ENCODE measurements around the gene RNF145. TPM values are rescaled to one million over a fixed set of nuclear protein-coding genes. Genes with fewer than 3 reads are reported as not detected.

The RNF145 gene
- total RNA-seq, 2 donors from 2014 or later: 13.5 to 19.5 TPM

- Histone ChIP-seq H3K27ac (no peak overlapping the region), H3K9me3 (no peaks in the 10 kb centered on the region), H3K4me3 (no peak overlapping the region), H3K4me1 (no peaks in the 10 kb centered on the region), H3K36me3 (replicated peaks in 1 of 2; ENCODE audit: insufficient read depth in 1 of 2, low read depth in 2 of 2) (no peaks in the 10 kb centered on the region), H3K27me3 (no peaks in the 10 kb centered on the region)
- no peak for DNase-seq
- WGBS, 2 donors: 81 to 84% methylated on average over 3 of the region's 3 CpGs
- no peak for ATAC-seq
- TF ChIP-seq CTCF (IDR thresholded peaks at IDR 0.05): no peak
- no peak for TF ChIP-seq POLR2A (IDR thresholded peaks at IDR 0.05)
- intact Hi-C loops (cut with DNase I): no loop called here
These were observed 14.1 kb upstream of the RNF145 start for GRCh38 chr5:159223469-159223868.

GRCh38 chr5:159220206-159220605, 10.9 kb upstream of the RNF145 start:
- intact Hi-C loops (cut with DNase I): no loop called here
- H3K27ac ChIP-seq: no peak overlapping the region
- no peaks in the 10 kb centered on the region for H3K27me3 ChIP-seq
- no peaks in the 10 kb centered on the region for H3K36me3 ChIP-seq (replicated peaks in 1 of 2; ENCODE audit: insufficient read depth in 1 of 2, low read depth in 2 of 2)
- TF ChIP-seq CTCF (IDR thresholded peaks at IDR 0.05): no peak
- TF ChIP-seq POLR2A (IDR thresholded peaks at IDR 0.05): no peak
- no peaks in the 10 kb centered on the region for H3K9me3 ChIP-seq
- DNase-seq (no peak), ATAC-seq (no peak)
- WGBS, 2 donors: 56% methylated on average over 5 of the region's 5 CpGs
- H3K4me1 ChIP-seq: no peaks in the 10 kb centered on the region
- H3K4me3 ChIP-seq: no peak overlapping the region

- no peak for ATAC-seq
These were observed 9.3 kb upstream of the RNF145 start for GRCh38 chr5:159218595-159219023.

GRCh38 chr5:159217236-159217635, 7.9 kb upstream of the RNF145 start:
- 80 to 81% methylated on average over 2 of the region's 2 CpGs for WGBS, 2 donors
- H3K27ac ChIP-seq: no peak overlapping the region
- H3K27me3 ChIP-seq: no peaks in the 10 kb centered on the region
- ATAC-seq (no peak), DNase-seq (no peak)
- no peaks in the 10 kb centered on the region for H3K9me3 ChIP-seq
- intact Hi-C loops (cut with DNase I): no loop called here
- H3K4me1 ChIP-seq: no peaks in the 10 kb centered on the region
- H3K36me3 ChIP-seq (replicated peaks in 1 of 2; ENCODE audit: insufficient read depth in 1 of 2, low read depth in 2 of 2): no peaks in the 10 kb centered on the region
- TF ChIP-seq POLR2A (IDR thresholded peaks at IDR 0.05): no peak
- no peak for TF ChIP-seq CTCF (IDR thresholded peaks at IDR 0.05)
- no peak overlapping the region for H3K4me3 ChIP-seq

More at GRCh38 chr5:159218595-159219023, 9.3 kb upstream of the RNF145 start:
- WGBS, 2 donors: 34 to 44% methylated on average over 2 of the region's 2 CpGs
- no peak for TF ChIP-seq POLR2A (IDR thresholded peaks at IDR 0.05)
- no peak for TF ChIP-seq CTCF (IDR thresholded peaks at IDR 0.05)
- intact Hi-C loops (cut with DNase I): no loop called here
- H3K27ac ChIP-seq: no peak overlapping the region
- H3K27me3 ChIP-seq: no peaks in the 10 kb centered on the region
- no peaks in the 10 kb centered on the region for H3K4me1 ChIP-seq
- no peak for DNase-seq
- no peaks in the 10 kb centered on the region for H3K36me3 ChIP-seq (replicated peaks in 1 of 2; ENCODE audit: insufficient read depth in 1 of 2, low read depth in 2 of 2)
- H3K9me3 ChIP-seq: no peaks in the 10 kb centered on the region
- H3K4me3 ChIP-seq: no peak overlapping the region

- intact Hi-C loops (cut with DNase I): no loop called here
- no peak overlapping the region for H3K4me3 ChIP-seq
These were observed 7.1 kb upstream of the RNF145 start for GRCh38 chr5:159216454-159216853.

More at GRCh38 chr5:159216454-159216853, 7.1 kb upstream of the RNF145 start:
- Histone ChIP-seq H3K27ac (no peak overlapping the region), H3K36me3 (replicated peaks in 1 of 2; ENCODE audit: insufficient read depth in 1 of 2, low read depth in 2 of 2) (no peaks in the 10 kb centered on the region), H3K4me1 (no peaks in the 10 kb centered on the region), H3K27me3 (no peaks in the 10 kb centered on the region), H3K9me3 (no peaks in the 10 kb centered on the region)
- TF ChIP-seq CTCF (IDR thresholded peaks at IDR 0.05) (no peak), POLR2A (IDR thresholded peaks at IDR 0.05) (no peak)
- ATAC-seq (no peak), DNase-seq (no peak)
- WGBS, 2 donors: 65 to 79% methylated on average over 2 of the region's 2 CpGs

All from body of pancreas (tissue), 4 donors.